GM23338 (cell line): ENCODE measurements around the gene AFF1. TPM values are rescaled to one million over a fixed set of nuclear protein-coding genes. Genes with fewer than 3 reads are reported as not detected.

ENCODE experiments used
- ATAC-seq: fragments of 200-7000 bp; cut with Tn5 transposase; 3 replicates; pipeline ENCODE4 v1.9.1; 2020
- DNase-seq: peaks from one replicate; pipeline ENCODE4 v3.0.0-alpha.2; 2015; ENCODE audit warnings: low spot score
- H2AFZ ChIP-seq: fragments of 200-600 bp; sonication (generic); 2 replicates; pipeline ENCODE4 v1.8.0; 2016; ENCODE audit warnings: antibody characterized with exemption, mild to moderate bottlenecking, moderate library complexity
- H3F3A ChIP-seq: fragments of 200-600 bp; sonication (generic); replicated peaks from 2 replicates; pipeline ENCODE4 v1.8.0; 2017; ENCODE audit warnings: antibody characterized with exemption, mixed run types, low read depth
- H3K27ac ChIP-seq: fragments of 200-600 bp; sonication (generic); 2 replicates; pipeline ENCODE4 v1.6.1; 2016; ENCODE audit warnings: low read depth
- H3K27me3 ChIP-seq: fragments of 200-600 bp; sonication (generic); 2 replicates; pipeline ENCODE4 v1.8.0; 2016; ENCODE audit warnings: mild to moderate bottlenecking, mixed run types, moderate library complexity; ENCODE audit not compliant: insufficient read depth
- H3K36me3 ChIP-seq: fragments of 200-600 bp; sonication (generic); 2 replicates; pipeline ENCODE4 v1.8.0; 2016; ENCODE audit warnings: mild to moderate bottlenecking; ENCODE audit not compliant: insufficient read depth
- H3K4me1 ChIP-seq: fragments of 200-600 bp; sonication (generic); 2 replicates; pipeline ENCODE4 v1.8.0; 2016; ENCODE audit warnings: mild to moderate bottlenecking, moderate library complexity; ENCODE audit not compliant: insufficient read depth
- H3K4me2 ChIP-seq: fragments of 200-600 bp; sonication (generic); 2 replicates; pipeline ENCODE4 v1.7.1; 2017; ENCODE audit warnings: mixed run types
- H3K4me3 ChIP-seq: fragments of 200-600 bp; sonication (generic); 2 replicates; pipeline ENCODE4 v1.6.1; 2016; ENCODE audit warnings: mixed run types
- H3K79me2 ChIP-seq: fragments of 200-600 bp; sonication (generic); replicated peaks from 2 replicates; pipeline ENCODE4 v1.8.0; 2017; ENCODE audit warnings: mild to moderate bottlenecking; ENCODE audit not compliant: insufficient read depth
- H3K9me2 ChIP-seq: fragments of 200-600 bp; sonication (generic); 2 replicates; pipeline ENCODE4 v1.8.0; 2017; ENCODE audit not compliant: insufficient read depth
- H4K20me1 ChIP-seq: fragments of 200-600 bp; sonication (generic); replicated peaks from 2 replicates; pipeline ENCODE4 v1.8.0; 2017; ENCODE audit warnings: mild to moderate bottlenecking; ENCODE audit not compliant: insufficient read depth
- H3K27ac Mint-ChIP-seq: 2 replicates; pipeline ENCODE4 v1.8.0; 2020; ENCODE audit warnings: inconsistent platforms, mild to moderate bottlenecking, moderate library complexity, mixed read lengths
- H3K27me3 Mint-ChIP-seq: 3 replicates; pipeline ENCODE4 v1.8.0; 2022; ENCODE audit warnings: low read depth, mild to moderate bottlenecking, moderate library complexity, mixed read lengths, inconsistent platforms; ENCODE audit not compliant: insufficient read depth, poor library complexity
- H3K36me3 Mint-ChIP-seq: 3 replicates; pipeline ENCODE4 v1.8.0; 2021; ENCODE audit warnings: low read depth, mild to moderate bottlenecking, inconsistent platforms, moderate library complexity, mixed read lengths
- H3K4me1 Mint-ChIP-seq: 3 replicates; pipeline ENCODE4 v1.8.0; 2020; ENCODE audit warnings: mild to moderate bottlenecking, inconsistent platforms, mixed read lengths
- H3K4me3 Mint-ChIP-seq: 3 replicates; pipeline ENCODE4 v1.8.0; 2021; ENCODE audit warnings: moderate library complexity, mild to moderate bottlenecking, inconsistent platforms, mixed read lengths
- H3K9me3 Mint-ChIP-seq: 3 replicates; pipeline ENCODE4 v1.8.0; 2020; ENCODE audit warnings: moderate library complexity, mild to moderate bottlenecking, inconsistent platforms, mixed read lengths
- CREB1 ChIP-seq: fragments of 250-450 bp; sonication (Bioruptor Pico); IDR thresholded peaks from 2 replicates; pipeline ENCODE4 v1.5.0; 2020; ENCODE audit warnings: low read depth, mild to moderate bottlenecking, moderate library complexity
- EZH2 ChIP-seq: fragments of 200-600 bp; sonication (generic); IDR thresholded peaks from one replicate; pipeline ENCODE4 v1.8.0; 2017; ENCODE audit warnings: antibody characterized with exemption, mild to moderate bottlenecking, low read depth; ENCODE audit not compliant: unreplicated experiment
- EZH2phosphoT487 ChIP-seq: fragments of 200-600 bp; sonication (generic); IDR thresholded peaks from one replicate; pipeline ENCODE4 v1.8.1; 2018; ENCODE audit warnings: antibody characterized with exemption; ENCODE audit not compliant: unreplicated experiment
- JUNB ChIP-seq: IDR thresholded peaks from one replicate; pipeline ENCODE4 v1.6.1; 2016; ENCODE audit warnings: antibody characterized with exemption; ENCODE audit not compliant: unreplicated experiment
- STAT1 ChIP-seq: IDR thresholded peaks from one replicate; pipeline ENCODE4 v1.6.1; 2016; ENCODE audit warnings: antibody characterized with exemption; ENCODE audit not compliant: unreplicated experiment
- ZNF114 ChIP-seq: fragments of 250-450 bp; sonication (Bioruptor Pico); IDR thresholded peaks from 2 replicates; pipeline ENCODE4 v1.5.0; 2020; ENCODE audit warnings: mild to moderate bottlenecking, moderate library complexity
- polyA plus RNA-seq: library from polyadenylated mRNA; unstranded; fragments of >200 nt; fragmentation: Nextera tagmentation; extraction: Ambion mirVana; gene quantifications from 2 replicates; pipeline ENCODE4 v1.2.1, GENCODE V29; 2016
- total RNA-seq: library from RNA; depleted of rRNA; stranded (reverse); fragments of >200 nt; shearing (Covaris generic); gene quantifications from 2 replicates; pipeline ENCODE4 v1.2.3, GENCODE V29; 2014
- TF ChIP-seq, protein P1 (sequence below): fragments of 250-450 bp; sonication (Bioruptor Pico); IDR thresholded peaks from 2 replicates; pipeline ENCODE4 v1.5.0; 2020; ENCODE audit warnings: mild to moderate bottlenecking, moderate library complexity
- TF ChIP-seq, protein P2 (sequence below), 2 experiments: fragments of 200-600 bp in 1 of 2; sonication (generic) in 1 of 2; conservative IDR thresholded peaks; 2 replicates each; pipeline versions ENCODE4 v1.5.1 to v1.6.1; 2016 to 2017; ENCODE audit warnings: antibody characterized with exemption in 2 of 2, low read depth in 2 of 2, mild to moderate bottlenecking in 2 of 2, moderate library complexity in 1 of 2

Gene AFF1
- total and polyA plus RNA-seq, 2 experiments from 2014 or later: 42.6 to 67.2 TPM

DNA sequence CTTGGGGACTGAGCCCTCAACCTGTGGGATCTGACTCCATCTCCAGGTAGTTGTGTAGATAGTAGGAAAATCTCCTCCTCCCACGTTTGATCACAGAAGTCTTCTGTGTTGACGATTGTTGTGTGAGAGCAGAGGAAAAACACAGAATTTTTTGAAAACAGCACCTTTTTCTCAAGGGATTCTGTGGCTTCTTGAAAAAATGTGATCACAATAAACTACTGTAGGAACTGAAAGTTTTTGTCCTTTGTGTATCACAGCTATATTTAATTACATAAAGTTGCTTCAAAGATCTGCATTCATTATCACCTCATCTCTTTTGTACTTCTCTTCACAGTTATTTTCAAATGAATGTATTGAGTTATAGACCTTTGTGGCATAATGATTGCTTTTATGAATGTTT is 85.1 kb downstream of the AFF1 start (continued):
- TF ChIP-seq, protein P1, sequence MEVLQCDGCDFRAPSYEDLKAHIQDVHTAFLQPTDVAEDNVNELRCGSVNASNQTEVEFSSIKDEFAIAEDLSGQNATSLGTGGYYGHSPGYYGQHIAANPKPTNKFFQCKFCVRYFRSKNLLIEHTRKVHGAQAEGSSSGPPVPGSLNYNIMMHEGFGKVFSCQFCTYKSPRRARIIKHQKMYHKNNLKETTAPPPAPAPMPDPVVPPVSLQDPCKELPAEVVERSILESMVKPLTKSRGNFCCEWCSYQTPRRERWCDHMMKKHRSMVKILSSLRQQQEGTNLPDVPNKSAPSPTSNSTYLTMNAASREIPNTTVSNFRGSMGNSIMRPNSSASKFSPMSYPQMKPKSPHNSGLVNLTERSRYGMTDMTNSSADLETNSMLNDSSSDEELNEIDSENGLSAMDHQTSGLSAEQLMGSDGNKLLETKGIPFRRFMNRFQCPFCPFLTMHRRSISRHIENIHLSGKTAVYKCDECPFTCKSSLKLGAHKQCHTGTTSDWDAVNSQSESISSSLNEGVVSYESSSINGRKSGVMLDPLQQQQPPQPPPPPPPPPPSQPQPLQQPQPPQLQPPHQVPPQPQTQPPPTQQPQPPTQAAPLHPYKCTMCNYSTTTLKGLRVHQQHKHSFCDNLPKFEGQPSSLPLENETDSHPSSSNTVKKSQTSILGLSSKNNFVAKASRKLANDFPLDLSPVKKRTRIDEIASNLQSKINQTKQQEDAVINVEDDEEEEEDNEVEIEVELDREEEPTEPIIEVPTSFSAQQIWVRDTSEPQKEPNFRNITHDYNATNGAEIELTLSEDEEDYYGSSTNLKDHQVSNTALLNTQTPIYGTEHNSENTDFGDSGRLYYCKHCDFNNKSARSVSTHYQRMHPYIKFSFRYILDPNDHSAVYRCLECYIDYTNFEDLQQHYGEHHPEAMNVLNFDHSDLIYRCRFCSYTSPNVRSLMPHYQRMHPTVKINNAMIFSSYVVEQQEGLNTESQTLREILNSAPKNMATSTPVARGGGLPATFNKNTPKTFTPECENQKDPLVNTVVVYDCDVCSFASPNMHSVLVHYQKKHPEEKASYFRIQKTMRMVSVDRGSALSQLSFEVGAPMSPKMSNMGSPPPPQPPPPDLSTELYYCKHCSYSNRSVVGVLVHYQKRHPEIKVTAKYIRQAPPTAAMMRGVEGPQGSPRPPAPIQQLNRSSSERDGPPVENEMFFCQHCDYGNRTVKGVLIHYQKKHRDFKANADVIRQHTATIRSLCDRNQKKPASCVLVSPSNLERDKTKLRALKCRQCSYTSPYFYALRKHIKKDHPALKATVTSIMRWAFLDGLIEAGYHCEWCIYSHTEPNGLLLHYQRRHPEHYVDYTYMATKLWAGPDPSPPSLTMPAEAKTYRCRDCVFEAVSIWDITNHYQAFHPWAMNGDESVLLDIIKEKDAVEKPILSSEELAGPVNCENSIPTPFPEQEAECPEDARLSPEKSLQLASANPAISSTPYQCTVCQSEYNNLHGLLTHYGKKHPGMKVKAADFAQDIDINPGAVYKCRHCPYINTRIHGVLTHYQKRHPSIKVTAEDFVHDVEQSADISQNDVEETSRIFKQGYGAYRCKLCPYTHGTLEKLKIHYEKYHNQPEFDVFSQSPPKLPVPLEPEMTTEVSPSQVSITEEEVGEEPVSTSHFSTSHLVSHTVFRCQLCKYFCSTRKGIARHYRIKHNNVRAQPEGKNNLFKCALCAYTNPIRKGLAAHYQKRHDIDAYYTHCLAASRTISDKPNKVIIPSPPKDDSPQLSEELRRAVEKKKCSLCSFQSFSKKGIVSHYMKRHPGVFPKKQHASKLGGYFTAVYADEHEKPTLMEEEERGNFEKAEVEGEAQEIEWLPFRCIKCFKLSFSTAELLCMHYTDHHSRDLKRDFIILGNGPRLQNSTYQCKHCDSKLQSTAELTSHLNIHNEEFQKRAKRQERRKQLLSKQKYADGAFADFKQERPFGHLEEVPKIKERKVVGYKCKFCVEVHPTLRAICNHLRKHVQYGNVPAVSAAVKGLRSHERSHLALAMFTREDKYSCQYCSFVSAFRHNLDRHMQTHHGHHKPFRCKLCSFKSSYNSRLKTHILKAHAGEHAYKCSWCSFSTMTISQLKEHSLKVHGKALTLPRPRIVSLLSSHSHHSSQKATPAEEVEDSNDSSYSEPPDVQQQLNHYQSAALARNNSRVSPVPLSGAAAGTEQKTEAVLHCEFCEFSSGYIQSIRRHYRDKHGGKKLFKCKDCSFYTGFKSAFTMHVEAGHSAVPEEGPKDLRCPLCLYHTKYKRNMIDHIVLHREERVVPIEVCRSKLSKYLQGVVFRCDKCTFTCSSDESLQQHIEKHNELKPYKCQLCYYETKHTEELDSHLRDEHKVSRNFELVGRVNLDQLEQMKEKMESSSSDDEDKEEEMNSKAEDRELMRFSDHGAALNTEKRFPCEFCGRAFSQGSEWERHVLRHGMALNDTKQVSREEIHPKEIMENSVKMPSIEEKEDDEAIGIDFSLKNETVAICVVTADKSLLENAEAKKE (CRISPR knock-in tag): no peak
- TF ChIP-seq JUNB (no peak), EZH2phosphoT487 (no peak), ZNF114 (CRISPR knock-in tag) (no peak), EZH2 (no peak)

- Histone ChIP-seq H3K4me2 (no peak overlapping the region), H2AFZ (no peak overlapping the region), H3K4me1 (peaks cover 44% of the 10 kb centered on the region), H3K4me3 (no peak overlapping the region), H3K27ac (no peak overlapping the region), H3K9me2 (no peaks in the 10 kb centered on the region), H4K20me1 (peaks cover 18% of the 10 kb centered on the region; the same call in 1 of the 2 replicates), H3K79me2 (peaks cover 98% of the 10 kb centered on the region), H3K27me3 (no peaks in the 10 kb centered on the region), H3F3A (no peaks in the 10 kb centered on the region), H3K36me3 (no peaks in the 10 kb centered on the region)
- Mint-ChIP-seq H3K27me3 (peaks cover 5% of the 10 kb centered on the region), H3K36me3 (no peaks in the 10 kb centered on the region), H3K27ac (no peak overlapping the region), H3K9me3 (no peaks in the 10 kb centered on the region), H3K4me3 (no peak overlapping the region), H3K4me1 (peaks cover 58% of the 10 kb centered on the region)
- DNase-seq: no peak
- ATAC-seq: 0 out of 3 replicates have a peak, but pooled peaks have one; percentile 10
- TF ChIP-seq, protein P2, sequence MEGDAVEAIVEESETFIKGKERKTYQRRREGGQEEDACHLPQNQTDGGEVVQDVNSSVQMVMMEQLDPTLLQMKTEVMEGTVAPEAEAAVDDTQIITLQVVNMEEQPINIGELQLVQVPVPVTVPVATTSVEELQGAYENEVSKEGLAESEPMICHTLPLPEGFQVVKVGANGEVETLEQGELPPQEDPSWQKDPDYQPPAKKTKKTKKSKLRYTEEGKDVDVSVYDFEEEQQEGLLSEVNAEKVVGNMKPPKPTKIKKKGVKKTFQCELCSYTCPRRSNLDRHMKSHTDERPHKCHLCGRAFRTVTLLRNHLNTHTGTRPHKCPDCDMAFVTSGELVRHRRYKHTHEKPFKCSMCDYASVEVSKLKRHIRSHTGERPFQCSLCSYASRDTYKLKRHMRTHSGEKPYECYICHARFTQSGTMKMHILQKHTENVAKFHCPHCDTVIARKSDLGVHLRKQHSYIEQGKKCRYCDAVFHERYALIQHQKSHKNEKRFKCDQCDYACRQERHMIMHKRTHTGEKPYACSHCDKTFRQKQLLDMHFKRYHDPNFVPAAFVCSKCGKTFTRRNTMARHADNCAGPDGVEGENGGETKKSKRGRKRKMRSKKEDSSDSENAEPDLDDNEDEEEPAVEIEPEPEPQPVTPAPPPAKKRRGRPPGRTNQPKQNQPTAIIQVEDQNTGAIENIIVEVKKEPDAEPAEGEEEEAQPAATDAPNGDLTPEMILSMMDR (conservative IDR thresholded peaks at IDR 0.05; ENCODE audit: low read depth in 2 of 2): no peak
- TF ChIP-seq EZH2: no peak
- TF ChIP-seq STAT1: no peak
- TF ChIP-seq, protein P1 (CRISPR knock-in tag): no peak
- TF ChIP-seq CREB1 (CRISPR knock-in tag): no peak
- no peak for TF ChIP-seq ZNF114 (CRISPR knock-in tag)
- no peak for TF ChIP-seq JUNB
- no peak for TF ChIP-seq EZH2phosphoT487
Measured at GRCh38 chr4:87024201-87024600, 89.4 kb downstream of the AFF1 start.
